ENCODE measurements around the gene CREG2.
"Not testable (repeated sequence)": the region's sequence is repeated elsewhere in the genome, so short reads cannot be mapped to it uniquely, and the experiment has no call there.

Gene CREG2

DNA sequence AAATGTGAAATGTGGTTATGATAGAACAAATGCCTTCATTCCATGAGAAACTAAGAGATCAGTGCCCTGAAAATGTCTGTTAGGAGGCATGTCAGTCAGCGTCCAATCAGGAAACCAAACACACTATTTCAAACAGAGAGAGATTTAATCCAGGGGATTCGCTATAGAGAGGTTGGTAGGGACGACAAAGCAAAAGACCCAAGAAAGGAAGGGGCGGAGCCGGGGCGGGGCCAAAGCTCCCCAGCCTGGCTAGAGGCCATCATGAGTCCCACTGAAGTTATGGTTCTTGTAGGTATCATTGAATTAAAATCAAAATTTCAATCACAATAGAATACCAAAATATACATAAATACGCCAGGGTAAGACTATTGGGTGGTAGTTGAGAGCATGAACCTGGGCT is 45.9 kb downstream of the CREG2 start:
- DNase-seq = no peak

GRCh38 chr2:101340141-101340551 is 47.2 kb downstream of the CREG2 start:
- no peak for DNase-seq

DNA sequence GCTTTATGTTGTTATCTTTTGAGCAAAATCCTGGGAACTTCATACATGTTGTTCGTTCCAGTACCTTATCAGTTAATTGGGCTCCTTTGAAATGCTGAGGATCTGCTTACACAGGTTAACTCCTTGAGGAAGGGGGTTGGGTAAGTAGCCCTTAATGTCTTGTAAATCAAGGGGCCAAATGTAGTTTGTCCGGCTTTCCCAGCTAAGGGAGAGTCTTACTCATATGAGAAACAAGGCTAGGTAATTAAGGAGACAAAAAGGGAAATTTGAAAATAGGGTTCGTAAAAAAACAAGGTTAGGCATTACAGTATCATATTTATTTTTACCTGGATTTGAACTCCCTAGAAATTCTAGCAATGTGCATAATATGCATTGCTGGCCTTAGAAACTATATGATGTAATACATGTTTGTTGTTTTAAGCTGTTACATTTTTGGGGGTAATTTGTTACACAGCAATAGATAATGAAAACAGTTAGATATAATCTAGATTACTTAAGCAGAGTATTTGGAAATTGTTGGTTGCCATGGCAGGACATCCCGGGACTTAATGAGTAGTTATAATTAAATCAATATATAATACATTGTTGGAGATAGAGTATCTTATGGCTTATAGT is 47.9 kb downstream of the CREG2 start:
- DNase-seq = no peak

GRCh38 chr2:101337877-101338276 is 49.4 kb downstream of the CREG2 start:
- no peak for DNase-seq

- DNase-seq = no peak
Measured at GRCh38 chr2:101332885-101333766, 54.2 kb downstream of the CREG2 start.

DNA sequence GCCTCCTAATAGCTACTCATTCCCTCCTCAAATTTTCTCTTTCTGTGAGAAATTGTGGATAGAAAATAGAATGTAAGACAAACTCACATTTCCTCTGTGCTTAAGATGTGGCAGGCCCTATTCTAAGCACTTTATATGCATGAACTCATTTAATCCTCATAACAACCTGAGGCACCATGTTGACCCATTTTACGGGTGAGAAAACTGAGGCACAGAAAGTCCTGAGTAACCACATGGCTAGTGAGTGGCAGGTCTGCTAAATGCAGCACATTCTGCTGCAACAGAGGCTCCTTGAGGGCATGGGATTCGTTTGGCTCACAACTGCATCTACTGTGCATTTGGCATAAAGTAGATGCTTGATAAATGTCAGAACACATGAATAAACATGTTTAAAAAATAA is 56.1 kb downstream of the CREG2 start:
- no peak for DNase-seq

GRCh38 chr2:101330253-101330933 is 56.9 kb downstream of the CREG2 start:
- DNase-seq = peak; percentile 37

- DNase-seq = no peak
Measured at GRCh38 chr2:101329026-101329425, 58.3 kb downstream of the CREG2 start.

DNA sequence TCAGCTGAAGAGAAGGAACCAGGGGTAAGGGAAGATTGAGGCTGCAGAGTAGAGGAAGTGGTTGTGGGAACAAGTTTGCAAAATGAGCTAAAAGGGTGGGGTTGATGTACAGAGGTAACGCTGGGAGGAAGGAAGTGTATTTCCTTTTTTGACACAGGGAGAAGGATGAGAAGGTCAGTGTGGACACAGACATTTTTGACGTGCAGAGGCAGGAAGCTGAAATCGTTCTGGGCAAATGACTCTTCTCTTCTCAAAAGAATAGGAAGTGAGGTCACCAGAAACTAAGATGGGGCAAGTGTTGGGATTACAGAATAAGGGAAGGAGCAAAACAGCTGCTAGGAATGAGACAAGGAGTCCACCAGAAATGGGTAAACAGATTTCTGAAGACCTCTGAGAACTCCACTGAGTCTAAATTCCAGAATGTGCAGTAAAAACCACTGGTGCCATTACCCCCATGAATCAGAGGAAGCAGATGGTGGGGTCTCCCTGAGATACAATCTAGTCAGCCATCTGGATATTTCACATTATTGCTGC is 58.8 kb downstream of the CREG2 start:
- DNase-seq = peak; percentile 43

GRCh38 chr2:101327863-101328394 is 59.4 kb downstream of the CREG2 start:
- no peak for DNase-seq

- no peak for DNase-seq
Measured at GRCh38 chr2:101325425-101325824, 61.9 kb downstream of the CREG2 start.

DNA sequence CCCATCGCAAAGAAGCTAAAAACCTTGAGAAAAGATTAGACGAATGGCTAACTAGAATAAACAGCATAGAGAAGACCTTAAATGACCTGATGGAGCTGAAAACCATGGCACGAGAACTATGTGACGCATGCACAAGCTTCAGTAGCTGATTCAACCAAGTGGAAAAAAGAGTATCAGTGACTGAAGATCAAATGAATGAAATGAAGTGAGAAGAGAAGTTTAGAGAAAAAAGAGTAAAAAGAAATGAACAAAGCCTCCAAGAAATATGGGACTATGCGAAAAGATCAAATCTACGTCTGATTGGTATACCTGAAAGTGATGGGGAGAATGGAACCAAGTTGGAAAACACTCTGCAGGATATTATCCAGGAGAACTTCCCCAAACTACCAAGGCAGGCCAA is 70.7 kb downstream of the CREG2 start:
- not testable (repeated sequence) for DNase-seq

DNA sequence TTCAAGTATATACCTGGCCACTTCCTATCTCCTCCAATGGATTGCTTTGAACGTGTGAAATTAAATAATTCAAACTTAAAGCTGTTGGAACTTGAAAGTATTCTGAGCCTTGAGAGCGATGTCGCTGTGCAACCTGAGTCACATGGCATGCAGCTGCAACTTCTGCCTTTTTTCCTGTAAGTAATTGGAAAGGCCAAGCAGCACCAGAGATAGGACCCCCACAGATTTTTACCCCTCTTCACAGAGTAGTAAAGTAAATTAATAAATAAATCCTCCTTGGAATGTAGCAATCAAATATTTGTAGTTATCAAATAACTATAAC is 75.6 kb downstream of the CREG2 start:
- DNase-seq = no peak

DNA sequence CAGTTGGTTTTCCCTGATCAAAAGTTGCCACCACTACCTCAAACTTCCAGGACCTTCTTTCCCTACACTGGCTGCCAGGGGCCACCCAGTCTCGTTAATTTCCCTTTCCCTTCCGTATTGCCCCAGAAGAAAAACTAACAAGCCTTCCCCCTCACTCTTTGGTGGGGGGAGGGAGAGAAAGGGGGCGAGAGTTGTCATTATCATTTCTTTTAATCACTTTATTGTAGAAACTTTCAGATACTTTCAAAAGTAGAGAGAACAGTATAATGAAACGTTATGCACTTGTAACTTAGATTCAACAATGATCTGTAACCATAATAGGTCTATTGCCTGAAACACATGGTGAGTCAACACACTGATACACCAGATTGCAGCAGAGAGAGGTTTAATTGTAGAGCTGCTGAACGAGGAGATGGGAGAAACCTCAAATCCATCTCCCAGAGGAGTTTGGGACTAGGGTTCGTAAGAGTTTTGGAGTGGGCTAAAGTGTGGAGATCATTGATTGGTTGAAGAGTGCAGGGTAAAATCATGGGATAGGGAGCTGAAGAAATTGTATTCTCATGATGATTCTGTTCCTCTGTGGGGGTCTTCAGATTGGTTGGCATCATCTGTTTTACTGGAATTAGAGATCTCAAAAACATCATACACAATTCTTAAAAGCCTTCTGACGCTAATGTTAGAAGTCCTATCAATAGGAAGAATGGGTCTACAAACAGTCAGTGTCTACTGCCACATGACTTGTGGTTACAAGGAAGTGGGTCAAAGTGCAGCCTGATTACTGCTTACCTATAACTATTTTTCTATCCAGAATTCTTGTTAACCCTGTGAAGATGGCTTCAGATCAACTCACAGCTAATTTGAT is 76.2 kb downstream of the CREG2 start:
- no peak for DNase-seq

GRCh38 chr2:101310090-101310833 is 77.0 kb downstream of the CREG2 start:
- no peak for DNase-seq

GRCh38 chr2:101308432-101309210 is 78.7 kb downstream of the CREG2 start, which contains the start of gene RNF149:
TSS of gene RNF149 (minus strand) at chr2:101308701. CDS start at chr2:101308588, 113 bp downstream.
- peak; percentile 95 for DNase-seq

DNA sequence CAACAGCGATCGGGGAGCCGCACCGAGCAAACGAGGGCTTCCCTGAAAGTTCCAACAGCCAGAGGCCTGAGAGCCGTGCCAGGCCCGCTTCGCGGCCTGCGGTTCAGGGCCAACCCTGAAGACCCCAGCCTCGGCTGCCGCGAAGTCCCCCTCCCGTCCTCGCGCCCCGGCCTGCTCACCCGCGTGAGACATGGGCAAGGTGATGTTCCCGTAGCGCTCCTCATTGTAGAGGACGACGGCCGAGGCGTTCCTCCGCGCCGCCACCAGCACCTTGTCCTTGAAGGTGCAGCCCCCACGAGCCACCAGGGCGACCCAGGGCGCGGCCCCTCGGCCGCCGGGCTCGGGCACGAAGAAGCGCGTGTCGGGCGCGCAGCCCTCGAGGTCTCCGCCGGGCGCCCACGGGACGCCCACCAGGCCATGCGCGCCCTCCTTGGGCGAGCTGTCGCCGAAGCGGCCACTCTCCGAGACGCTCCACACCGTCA is 79.3 kb downstream of the CREG2 start:
- peak; percentile 36 for DNase-seq

- DNase-seq = no peak
Measured at GRCh38 chr2:101307503-101307902, 79.8 kb downstream of the CREG2 start.

DNA sequence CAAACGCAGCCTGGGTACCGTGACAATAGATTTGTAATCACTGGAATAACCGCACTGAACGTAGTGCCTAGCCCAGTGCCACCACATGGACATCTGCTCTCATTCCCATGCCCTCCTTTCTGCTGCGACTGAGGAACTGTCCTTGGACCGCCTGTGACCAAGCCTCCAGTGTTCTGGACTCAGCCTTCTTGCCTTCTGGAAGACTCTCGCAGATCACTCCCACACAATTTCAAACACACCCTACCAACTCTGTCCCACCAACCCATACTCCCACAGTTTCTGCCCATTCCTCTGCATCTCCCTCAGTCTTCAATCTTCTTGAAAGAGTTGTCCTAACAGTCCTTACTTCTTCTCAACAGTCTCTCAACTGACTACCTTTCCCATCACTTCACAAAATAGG is 80.9 kb downstream of the CREG2 start:
- DNase-seq = no peak

DNA sequence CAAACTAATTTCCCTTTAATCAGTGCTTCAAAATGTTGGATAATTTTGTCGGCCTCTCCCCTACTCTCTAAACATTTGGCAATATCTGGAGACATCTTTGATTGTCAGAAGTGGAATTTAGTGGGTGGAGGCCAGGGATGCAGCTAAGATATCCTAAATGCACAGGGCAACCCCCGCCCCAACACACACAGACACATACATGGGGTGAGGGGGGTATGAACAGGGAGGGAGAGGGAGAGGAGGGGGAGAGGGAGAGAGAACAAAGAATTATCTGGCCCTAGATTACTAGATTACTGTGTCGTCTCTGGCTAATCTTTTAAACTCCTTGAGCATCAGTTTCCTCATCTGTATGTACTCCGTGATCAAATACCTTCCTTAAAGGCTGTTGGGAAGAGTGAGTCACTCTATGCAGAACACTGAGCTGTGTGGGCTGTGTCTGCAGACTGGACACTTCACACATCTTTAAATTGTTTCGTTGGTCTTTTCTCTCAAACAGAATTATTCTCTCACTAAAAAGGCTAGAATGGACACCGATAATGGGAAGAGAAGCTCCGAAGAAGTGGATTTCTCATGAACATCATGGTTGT is 81.7 kb downstream of the CREG2 start:
- no peak for DNase-seq
